ENCODE measurements around the gene POU2F3.

POU2F3 gene

DNA sequence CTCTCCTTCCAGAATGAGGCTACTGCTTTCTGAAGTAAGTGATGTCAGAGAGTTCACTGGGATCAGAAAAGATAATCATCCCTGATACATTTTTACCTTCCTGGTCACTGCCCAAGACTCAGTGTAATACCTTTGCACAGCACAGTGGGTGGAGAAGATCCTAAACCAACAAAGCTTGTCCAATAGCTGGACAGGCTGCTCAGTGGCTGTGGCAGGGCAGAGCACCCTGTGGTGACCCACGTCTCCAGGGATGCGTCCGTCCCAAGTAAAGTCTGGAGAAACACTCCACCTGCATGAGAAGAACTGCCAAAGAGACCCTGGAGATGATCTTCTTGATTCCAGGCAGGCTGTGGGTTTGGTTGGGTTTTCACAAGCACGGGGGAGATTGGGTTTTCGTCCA, 54.2 kb downstream of the POU2F3 start:
- DNase-seq (ENCODE audit: low read depth), result no peak
- TF ChIP-seq, protein P1, sequence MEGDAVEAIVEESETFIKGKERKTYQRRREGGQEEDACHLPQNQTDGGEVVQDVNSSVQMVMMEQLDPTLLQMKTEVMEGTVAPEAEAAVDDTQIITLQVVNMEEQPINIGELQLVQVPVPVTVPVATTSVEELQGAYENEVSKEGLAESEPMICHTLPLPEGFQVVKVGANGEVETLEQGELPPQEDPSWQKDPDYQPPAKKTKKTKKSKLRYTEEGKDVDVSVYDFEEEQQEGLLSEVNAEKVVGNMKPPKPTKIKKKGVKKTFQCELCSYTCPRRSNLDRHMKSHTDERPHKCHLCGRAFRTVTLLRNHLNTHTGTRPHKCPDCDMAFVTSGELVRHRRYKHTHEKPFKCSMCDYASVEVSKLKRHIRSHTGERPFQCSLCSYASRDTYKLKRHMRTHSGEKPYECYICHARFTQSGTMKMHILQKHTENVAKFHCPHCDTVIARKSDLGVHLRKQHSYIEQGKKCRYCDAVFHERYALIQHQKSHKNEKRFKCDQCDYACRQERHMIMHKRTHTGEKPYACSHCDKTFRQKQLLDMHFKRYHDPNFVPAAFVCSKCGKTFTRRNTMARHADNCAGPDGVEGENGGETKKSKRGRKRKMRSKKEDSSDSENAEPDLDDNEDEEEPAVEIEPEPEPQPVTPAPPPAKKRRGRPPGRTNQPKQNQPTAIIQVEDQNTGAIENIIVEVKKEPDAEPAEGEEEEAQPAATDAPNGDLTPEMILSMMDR (IDR thresholded peaks at IDR 0.05; ENCODE audit: insufficient read depth, low read depth, low read length, missing control alignments), result no peak
- H3K4me3 ChIP-seq (ENCODE audit: low read length), result no peak overlapping the region

DNA sequence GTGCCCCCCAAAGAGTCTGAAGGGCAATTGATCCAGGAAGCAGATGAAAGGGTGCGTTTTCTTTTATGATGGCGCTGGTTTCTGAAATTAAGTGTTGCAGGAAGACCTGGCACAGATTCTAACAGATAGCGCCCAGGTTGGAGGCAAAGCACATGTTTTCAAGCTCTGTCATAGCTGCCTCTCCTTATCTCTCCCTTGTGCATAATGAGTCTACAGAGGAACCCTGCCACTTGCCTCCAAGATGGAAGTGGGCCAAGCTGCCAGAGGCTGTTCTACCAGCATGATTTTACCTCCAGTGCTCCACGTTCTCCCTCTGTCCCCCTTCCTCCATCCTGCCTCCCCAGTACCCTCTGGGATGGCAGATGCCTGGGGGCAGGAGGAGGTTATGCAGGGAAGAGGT, 55.2 kb downstream of the POU2F3 start:
- TF ChIP-seq, protein P1 (IDR thresholded peaks at IDR 0.05; ENCODE audit: insufficient read depth, low read depth, low read length, missing control alignments), result no peak
- H3K4me3 ChIP-seq (ENCODE audit: low read length), result no peak overlapping the region
- DNase-seq (ENCODE audit: low read depth), result peak; percentile 25

- no peak overlapping the region for H3K4me3 ChIP-seq (ENCODE audit: low read length)
- TF ChIP-seq, protein P1 (IDR thresholded peaks at IDR 0.05; ENCODE audit: insufficient read depth, low read depth, low read length, missing control alignments), result no peak
- no peak for DNase-seq (ENCODE audit: low read depth)
Measured at GRCh38 chr11:120296554-120296953, 56.6 kb downstream of the POU2F3 start.

DNA sequence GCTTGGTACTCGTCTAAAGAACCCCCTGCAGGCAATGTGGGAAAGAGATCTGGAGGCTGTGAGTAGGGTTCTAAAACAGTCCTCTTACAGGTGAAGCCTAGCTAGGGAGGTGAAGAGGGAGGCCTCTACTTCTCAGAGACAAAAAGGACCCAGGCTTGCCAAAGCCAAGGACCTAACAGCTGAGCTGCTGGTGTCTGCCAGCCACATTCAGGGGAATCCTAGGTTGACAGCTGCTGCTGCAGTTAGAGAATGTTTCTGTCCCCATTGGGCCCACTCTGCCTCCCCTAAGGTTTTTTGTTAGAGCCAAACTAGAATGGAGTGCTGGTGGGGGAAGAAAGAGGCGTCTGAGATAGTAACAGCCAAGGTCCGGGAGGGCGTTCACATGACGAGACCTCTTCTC, 58.5 kb downstream of the POU2F3 start:
- TF ChIP-seq, protein P1 (IDR thresholded peaks at IDR 0.05; ENCODE audit: insufficient read depth, low read depth, low read length, missing control alignments), result no peak
- no peak for DNase-seq (ENCODE audit: low read depth)
- H3K4me3 ChIP-seq (ENCODE audit: low read length), result no peak overlapping the region

- H3K4me3 ChIP-seq (ENCODE audit: low read length), result no peak overlapping the region
- peak; percentile 76 for DNase-seq (ENCODE audit: low read depth)
- TF ChIP-seq, protein P1 (IDR thresholded peaks at IDR 0.05; ENCODE audit: insufficient read depth, low read depth, low read length, missing control alignments), result no peak
Measured at GRCh38 chr11:120302001-120302805, 62.3 kb downstream of the POU2F3 start.

DNA sequence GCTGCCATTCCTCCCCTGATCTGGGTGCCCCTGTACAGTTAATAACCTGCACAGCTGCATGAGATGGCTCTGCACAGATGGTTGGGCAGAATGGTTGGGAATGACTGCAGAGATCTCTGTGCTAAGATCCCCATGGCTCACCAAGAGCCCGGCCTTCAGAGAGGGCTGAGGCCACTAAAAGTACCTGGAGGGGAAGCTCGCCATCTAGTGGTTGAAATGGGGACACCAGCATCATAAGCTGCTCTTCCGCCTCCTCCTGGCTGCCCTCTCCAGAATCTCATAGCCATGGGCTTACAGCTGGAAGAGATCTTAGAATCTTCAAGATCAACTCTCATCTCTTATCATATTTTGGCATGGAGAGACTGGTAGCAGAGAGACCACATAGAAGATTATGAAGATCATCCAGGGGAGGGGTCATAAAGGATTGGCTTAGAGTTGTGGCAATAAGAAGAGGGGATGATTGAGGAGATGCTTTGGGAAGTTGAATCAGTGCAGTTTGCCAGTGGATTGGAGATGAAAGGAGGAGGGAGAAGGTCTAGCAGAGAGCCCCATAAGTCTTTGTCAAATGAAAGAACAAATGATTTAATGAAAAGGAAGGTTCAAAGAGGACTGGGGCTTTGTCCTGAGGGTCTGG, 63.2 kb downstream of the POU2F3 start:
- peak; percentile 89 for DNase-seq (ENCODE audit: low read depth)

More for the DNA sequence above, 63.2 kb downstream of the POU2F3 start:
- H3K4me3 ChIP-seq (ENCODE audit: low read length), result no peak overlapping the region
- TF ChIP-seq, protein P1 (IDR thresholded peaks at IDR 0.05; ENCODE audit: insufficient read depth, low read depth, low read length, missing control alignments), result peak; percentile 96

Data from epithelial cell of esophagus (primary cell).